GM12872 (cell line): Measurements from ENCODE around the gene LPXN.
A peak's percentile ranks its signal among the peaks of the same experiment; 100 is the strongest.

Source experiments
- TF ChIP-seq, protein P1 (sequence below): IDR thresholded peaks from 3 replicates; pipeline ENCODE4 v1.5.1; 2011; ENCODE audit warnings: low read depth, mild to moderate bottlenecking, low read length, moderate library complexity; ENCODE audit not compliant: insufficient read depth

Gene LPXN

DNA sequence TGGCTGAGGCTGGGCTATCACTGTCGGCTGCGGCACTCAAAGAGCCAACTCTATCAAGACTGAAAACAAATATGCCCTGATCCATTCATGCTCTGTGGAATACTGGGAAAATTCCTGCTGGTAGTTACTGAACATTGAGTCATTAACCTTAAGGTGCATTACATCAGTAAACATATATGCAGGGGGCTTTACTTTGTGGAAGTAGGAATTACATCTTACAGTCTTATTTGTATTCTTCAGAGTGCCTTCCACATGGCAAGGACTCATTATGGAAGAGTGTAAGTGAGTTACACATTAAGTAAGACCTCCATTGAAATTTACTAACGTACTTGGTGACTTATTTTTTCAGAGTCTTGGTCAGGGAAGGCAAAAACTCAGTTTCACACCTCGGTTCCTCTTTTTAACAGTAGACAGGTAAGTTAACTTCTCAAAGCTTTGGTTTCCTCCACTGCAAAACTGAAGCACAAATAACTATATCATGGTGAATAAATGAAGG, 72.2 kb downstream of the LPXN start:
- TF ChIP-seq, protein P1, sequence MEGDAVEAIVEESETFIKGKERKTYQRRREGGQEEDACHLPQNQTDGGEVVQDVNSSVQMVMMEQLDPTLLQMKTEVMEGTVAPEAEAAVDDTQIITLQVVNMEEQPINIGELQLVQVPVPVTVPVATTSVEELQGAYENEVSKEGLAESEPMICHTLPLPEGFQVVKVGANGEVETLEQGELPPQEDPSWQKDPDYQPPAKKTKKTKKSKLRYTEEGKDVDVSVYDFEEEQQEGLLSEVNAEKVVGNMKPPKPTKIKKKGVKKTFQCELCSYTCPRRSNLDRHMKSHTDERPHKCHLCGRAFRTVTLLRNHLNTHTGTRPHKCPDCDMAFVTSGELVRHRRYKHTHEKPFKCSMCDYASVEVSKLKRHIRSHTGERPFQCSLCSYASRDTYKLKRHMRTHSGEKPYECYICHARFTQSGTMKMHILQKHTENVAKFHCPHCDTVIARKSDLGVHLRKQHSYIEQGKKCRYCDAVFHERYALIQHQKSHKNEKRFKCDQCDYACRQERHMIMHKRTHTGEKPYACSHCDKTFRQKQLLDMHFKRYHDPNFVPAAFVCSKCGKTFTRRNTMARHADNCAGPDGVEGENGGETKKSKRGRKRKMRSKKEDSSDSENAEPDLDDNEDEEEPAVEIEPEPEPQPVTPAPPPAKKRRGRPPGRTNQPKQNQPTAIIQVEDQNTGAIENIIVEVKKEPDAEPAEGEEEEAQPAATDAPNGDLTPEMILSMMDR = no peak

DNA sequence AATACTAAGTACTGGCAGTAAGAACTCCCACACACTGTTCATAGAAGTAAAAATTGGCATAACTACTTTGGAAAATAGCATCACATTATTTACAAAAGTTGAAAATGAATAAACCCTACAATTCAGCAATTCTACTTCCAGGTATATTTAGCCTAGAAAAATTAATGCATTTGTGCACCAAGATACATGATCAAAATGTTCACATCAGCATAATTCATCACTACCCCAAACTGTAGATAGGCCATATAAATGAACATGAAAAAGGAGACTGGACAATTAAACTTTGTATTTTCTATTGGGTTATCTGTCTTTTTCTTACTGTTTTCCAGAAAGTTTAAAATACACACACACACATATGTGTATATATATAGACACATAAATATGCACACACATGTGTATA, 73.7 kb downstream of the LPXN start:
- TF ChIP-seq, protein P1 = no peak

DNA sequence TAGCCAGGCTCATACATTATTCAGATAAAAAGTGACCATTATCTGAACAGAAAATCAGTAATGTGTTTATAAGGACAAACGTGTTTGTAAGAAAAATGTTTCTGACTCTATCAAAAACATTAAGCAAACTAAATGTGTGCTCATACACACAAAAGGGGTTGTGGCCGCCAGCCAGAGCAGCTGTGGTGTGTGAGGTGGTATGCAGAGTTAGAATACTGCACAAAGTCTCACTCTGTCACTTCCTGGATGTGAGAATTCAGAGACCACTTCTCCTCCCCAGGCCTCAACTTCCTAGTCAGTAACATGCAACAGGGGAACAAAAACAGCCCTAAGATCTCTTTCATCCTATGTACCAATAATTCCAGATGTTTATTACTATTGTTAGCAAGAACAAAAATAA, 77.2 kb downstream of the LPXN start:
- TF ChIP-seq, protein P1 = no peak

DNA sequence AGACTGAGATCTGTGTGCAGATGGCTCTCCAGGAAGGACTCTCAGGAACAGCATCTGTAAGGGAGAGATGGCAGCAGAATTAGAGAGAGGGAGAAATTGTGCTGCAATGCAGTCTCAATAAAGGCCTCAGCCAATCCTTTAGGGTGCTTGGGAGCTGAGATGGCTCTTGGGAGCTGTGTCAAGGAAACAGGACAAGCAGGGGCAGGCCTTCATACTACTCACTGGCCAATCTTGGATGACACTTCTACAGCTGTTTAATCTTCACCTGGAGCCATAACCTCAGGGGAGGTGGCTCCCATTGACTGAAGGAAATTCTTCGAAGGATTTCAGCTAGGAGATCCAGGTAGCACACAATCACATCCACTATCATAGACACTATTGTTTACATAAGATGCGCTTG, 77.7 kb downstream of the LPXN start:
- TF ChIP-seq, protein P1 = no peak

DNA sequence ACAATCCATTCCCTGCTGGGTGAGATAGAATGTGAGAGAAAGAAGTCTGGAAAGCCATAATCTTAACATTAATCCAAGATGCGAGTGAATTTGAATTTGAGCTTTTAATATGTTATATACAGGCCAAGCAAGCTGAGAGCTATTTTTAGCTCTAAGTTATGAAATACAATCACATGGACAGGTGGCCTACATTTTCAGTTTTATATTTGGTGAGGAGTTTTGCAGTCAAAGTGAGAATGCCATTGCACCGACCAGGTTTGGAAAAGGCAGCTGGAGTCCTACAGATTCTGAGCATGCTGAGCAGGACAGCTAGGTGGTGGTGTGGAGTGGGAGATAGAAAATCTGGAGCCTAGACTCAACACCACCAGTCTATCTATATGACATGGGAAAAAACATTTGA, 79.8 kb downstream of the LPXN start:
- TF ChIP-seq, protein P1 = 0 out of 3 replicates have a peak, but pooled peaks have one; percentile 1

DNA sequence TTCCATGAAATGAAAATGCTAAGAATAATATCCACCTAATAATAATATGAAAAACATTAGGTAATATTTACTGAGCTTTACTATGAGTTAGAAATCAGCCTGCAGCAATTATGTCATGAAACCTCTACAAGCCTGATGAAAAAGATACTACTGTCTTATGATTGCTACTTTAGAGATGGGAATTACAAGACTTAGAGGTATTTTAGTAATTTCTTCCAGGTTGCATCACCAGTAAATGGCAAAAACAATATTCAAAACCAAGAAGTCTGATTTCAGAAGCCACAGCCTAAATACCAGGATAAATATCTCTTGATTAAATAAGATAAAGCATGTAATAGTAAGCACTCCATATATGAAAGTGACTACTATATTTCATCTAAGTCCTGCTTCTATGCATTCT, 81.6 kb downstream of the LPXN start:
- TF ChIP-seq, protein P1 = no peak

DNA sequence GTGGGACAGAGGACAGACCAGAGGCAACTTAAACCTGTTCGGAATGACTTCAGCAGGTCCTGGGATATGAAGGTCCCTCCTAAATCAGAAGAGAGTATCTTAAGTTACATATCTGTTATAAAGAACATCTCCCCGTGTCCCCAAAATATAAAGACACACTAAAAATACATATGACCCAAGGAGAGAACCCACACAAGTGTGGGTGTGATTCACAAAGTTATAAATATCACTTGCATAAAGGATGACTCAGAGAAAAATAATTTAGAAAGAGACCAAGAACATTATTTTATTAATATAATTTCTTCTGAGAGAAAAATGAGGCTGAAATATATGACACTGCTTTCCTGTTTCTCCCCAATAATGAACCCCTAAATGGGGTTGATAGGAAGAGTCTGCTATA, 82.0 kb downstream of the LPXN start:
- TF ChIP-seq, protein P1 = no peak
